Pancreas (tissue), 10 donors: Measurements from ENCODE around the gene PRTG. TPM values are rescaled to one million over a fixed set of nuclear protein-coding genes. Genes with fewer than 3 reads are reported as not detected.

Experiments used
- ATAC-seq, 4 donors: fragments of 200-7000 bp; cut with Tn5 transposase; one replicate each; pipeline versions ENCODE4 v1.8.0 to v1.9.1; 2020; ENCODE audit warnings: mild to moderate bottlenecking in 4 of 4, moderate library complexity in 4 of 4
- DNase-seq, 6 donors: peaks; one replicate each; pipeline ENCODE4 v3.0.0-alpha.2; 2020
- FAIRE-seq: peaks from 2 replicates; lab custom pipeline; 2012; peaks lifted over from hg19 to GRCh38; lab: Jason Lieb, UNC
- H3K27ac ChIP-seq, 4 donors: fragments of 200-600 bp; sonication (generic); 1 replicate in 3 of 4; 2 replicates in 1 of 4; pipeline versions ENCODE4 v1.5.0 to v1.8.0; 2020
- H3K27me3 ChIP-seq, 4 donors: fragments of 200-600 bp; one replicate each; pipeline ENCODE4 v1.8.0; 2021
- H3K36me3 ChIP-seq, 3 donors: fragments of 200-600 bp; sonication (generic) in 1 of 3; one replicate each; pipeline versions ENCODE4 v1.5.0 to v1.8.0; 2020 to 2021
- H3K4me1 ChIP-seq, 3 donors: fragments of 200-600 bp; one replicate each; pipeline ENCODE4 v1.8.0; 2021
- H3K4me3 ChIP-seq, 4 donors: fragments of 200-600 bp; sonication (generic) in 2 of 4; one replicate each; pipeline versions ENCODE4 v1.5.0 to v1.8.0; 2020 to 2021
- H3K9me3 ChIP-seq, 4 donors: fragments of 200-600 bp; one replicate each; pipeline ENCODE4 v1.8.0; 2021
- WGBS, 2 donors: extraction: QIAGEN DNeasy Blood & Tissue Kit; methylation state at CpG; one replicate each; pipeline ENCODE4 v1.1.7; 2013; 5-methylcytosine and 5-hydroxymethylcytosine counted together
- intact Hi-C, 3 donors: fragments of 100-400 bp; cut with DNase I; formaldehyde crosslinking; loops; one replicate each; pipeline versions ENCODE4 v1.11.1 to v1.14.2; 2022
- polyA plus RNA-seq, 2 donors: library from polyadenylated mRNA; stranded (reverse); fragments of 200-250 nt; gene quantifications; one replicate each; pipeline ENCODE4 v1.2.3, GENCODE V29; 2013
- total RNA-seq, 6 donors: library from RNA; stranded (reverse); fragmentation: NEBNext Ultra II Directional in 4 of 6; extraction: Animal tissue kit (Norgen Biotek cat#: 25700) in 4 of 6; gene quantifications; one replicate each; pipeline versions ENCODE4 v1.2.1 to v1.2.4, GENCODE V29; 2021 to 2023
- TF ChIP-seq, protein P1 (sequence below), 4 donors: fragments of 200-600 bp; sonication (generic) in 3 of 4; IDR thresholded peaks; one replicate each; pipeline versions ENCODE4 v1.5.0 to v1.8.0; 2021; ENCODE audit warnings: antibody characterized with exemption in 4 of 4
- donor health status: healthy with polysubstance abuse.
- donor health status: DM: no; HTN: no; CAD: no; lungs with moderate emphysema.
- donor health status: DM: no; HTN: no; CAD: no.
- donor health status: control.
- donor health status: control.
- donor health status: Bipolar disorder and iron deficiency.
- donor health status: DM: yes; HTN: yes; CAD: no.
- donor health status: DM: no; HTN: no; CAD: no.
- donor health status: DM: no; HTN: no; CAD: no.
- donor health status: DM: yes; HTN: yes; CAD: no.

The PRTG gene, protein sequence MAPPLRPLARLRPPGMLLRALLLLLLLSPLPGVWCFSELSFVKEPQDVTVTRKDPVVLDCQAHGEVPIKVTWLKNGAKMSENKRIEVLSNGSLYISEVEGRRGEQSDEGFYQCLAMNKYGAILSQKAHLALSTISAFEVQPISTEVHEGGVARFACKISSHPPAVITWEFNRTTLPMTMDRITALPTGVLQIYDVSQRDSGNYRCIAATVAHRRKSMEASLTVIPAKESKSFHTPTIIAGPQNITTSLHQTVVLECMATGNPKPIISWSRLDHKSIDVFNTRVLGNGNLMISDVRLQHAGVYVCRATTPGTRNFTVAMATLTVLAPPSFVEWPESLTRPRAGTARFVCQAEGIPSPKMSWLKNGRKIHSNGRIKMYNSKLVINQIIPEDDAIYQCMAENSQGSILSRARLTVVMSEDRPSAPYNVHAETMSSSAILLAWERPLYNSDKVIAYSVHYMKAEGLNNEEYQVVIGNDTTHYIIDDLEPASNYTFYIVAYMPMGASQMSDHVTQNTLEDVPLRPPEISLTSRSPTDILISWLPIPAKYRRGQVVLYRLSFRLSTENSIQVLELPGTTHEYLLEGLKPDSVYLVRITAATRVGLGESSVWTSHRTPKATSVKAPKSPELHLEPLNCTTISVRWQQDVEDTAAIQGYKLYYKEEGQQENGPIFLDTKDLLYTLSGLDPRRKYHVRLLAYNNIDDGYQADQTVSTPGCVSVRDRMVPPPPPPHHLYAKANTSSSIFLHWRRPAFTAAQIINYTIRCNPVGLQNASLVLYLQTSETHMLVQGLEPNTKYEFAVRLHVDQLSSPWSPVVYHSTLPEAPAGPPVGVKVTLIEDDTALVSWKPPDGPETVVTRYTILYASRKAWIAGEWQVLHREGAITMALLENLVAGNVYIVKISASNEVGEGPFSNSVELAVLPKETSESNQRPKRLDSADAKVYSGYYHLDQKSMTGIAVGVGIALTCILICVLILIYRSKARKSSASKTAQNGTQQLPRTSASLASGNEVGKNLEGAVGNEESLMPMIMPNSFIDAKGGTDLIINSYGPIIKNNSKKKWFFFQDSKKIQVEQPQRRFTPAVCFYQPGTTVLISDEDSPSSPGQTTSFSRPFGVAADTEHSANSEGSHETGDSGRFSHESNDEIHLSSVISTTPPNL
- total RNA-seq: under 1 TPM; 0.05 to 0.35 (median 0.24) TPM
- polyA plus RNA-seq: under 1 TPM; 0.07 to 0.08 TPM

DNA sequence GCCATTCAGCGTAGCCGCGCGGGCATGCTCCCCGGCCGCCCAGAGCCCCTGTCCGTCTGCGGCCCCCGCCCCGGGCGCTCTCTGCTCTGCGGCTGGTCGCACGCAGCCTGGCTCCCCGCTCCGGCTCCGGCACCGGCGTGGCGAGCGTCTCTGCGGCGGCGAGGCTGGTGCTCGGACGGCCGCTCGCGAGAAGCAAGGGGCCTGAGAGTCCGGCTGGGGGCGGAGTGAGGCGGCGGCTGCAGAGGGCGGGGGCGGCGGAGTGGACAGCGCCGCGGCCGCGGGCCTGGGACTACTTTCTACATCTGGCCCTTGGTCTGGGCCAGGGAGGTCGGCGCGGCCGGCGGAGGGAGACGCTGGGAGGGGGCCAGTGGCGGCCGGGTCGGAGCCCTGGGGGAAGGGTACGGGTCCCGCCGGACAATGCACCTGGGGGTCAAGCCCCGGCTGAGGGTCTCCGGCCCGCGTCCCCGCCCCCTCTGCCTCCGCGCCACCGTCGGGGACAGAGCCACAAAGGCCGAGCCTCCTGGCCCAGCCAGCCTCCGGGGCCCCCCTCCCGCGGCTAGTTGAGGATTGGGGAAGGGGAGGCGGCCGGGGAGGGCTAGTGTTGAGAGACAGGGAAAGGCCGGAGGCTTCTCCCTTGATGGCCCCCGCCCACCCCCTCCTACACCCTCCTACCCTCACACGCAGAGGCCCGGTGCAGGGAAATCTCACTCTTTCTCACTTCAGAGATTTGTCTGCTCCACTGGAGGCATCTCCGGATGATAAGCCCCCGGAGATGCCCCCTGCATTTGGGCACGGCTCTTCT is at the start of gene PRTG:
PRTG (minus strand) TSS at position 226 of the 802 bp plus-strand sequence; CDS start at position 5, 221 bp downstream.
- peaks cover 0 to 29% (median 3%) of the 10 kb centered on the region in 4 donors for H3K27me3 ChIP-seq
- FAIRE-seq (no peak), DNase-seq (peak; percentile 17 to 76 (median 38)), ATAC-seq (peak; percentile 85 to 91 (median 89))
- no peaks in the 10 kb centered on the region for H3K36me3 ChIP-seq
- TF ChIP-seq, protein P1, sequence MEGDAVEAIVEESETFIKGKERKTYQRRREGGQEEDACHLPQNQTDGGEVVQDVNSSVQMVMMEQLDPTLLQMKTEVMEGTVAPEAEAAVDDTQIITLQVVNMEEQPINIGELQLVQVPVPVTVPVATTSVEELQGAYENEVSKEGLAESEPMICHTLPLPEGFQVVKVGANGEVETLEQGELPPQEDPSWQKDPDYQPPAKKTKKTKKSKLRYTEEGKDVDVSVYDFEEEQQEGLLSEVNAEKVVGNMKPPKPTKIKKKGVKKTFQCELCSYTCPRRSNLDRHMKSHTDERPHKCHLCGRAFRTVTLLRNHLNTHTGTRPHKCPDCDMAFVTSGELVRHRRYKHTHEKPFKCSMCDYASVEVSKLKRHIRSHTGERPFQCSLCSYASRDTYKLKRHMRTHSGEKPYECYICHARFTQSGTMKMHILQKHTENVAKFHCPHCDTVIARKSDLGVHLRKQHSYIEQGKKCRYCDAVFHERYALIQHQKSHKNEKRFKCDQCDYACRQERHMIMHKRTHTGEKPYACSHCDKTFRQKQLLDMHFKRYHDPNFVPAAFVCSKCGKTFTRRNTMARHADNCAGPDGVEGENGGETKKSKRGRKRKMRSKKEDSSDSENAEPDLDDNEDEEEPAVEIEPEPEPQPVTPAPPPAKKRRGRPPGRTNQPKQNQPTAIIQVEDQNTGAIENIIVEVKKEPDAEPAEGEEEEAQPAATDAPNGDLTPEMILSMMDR (IDR thresholded peaks at IDR 0.05): no peak
- no peaks in the 10 kb centered on the region for H3K9me3 ChIP-seq
- H3K4me3 ChIP-seq: peak within 1 kb of the TSS; percentile 36 to 75 (median 54)
- no peaks in the 10 kb centered on the region for H3K4me1 ChIP-seq
- no peak within 1 kb of the TSS for H3K27ac ChIP-seq
- WGBS, 2 donors: 2% methylated on average over 54 to 75 of the region's 75 CpGs
- intact Hi-C loops: no loop called here

DNA sequence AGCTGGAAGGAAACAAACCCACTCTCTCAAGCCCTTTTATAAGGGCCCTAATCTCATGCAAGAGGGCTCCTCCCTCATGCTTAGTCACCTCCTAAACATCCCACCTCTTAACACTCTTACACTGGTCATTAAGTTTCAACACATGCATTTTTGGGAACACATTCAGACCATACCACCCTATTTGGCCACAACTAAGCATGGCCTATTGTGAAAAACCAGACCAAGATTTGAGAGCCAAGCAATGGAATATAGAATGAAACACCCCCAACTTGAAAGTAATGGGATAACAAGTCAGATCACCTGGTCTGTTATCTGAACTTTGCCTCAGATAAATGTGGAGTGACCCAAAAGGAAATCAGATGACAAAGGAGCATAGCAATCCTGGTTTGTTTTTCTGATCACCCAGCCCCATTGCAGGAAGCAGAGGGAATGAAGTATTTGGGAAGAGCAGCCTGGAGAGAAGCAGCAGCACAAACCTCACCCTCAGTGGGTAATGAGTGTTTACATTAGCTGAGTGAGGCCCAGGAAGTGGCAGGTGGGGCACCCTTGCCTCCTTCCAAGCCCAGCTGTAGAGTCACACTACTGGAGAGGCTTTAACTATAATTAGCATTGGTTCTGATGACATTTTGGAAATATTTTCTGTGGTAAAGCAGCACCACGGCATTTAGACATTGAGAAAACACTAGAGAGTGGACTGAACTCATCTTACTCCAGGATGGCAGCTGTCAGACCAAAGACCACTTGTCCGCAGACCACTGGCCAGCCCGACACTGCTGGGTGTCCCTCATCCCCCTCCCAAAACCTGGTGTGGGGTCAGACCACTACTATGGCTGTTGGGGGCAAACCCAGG is 48.8 kb upstream of the PRTG start:
- FAIRE-seq (no peak), ATAC-seq (no peak), DNase-seq (no peak)
- H3K27me3 ChIP-seq: no peaks in the 10 kb centered on the region
- H3K4me1 ChIP-seq: no peaks in the 10 kb centered on the region
- H3K4me3 ChIP-seq: no peak overlapping the region
- TF ChIP-seq, protein P1 (IDR thresholded peaks at IDR 0.05): no peak
- intact Hi-C loops: no loop called here
- H3K36me3 ChIP-seq: no peaks in the 10 kb centered on the region
- 64 to 81% methylated on average over 3 of the region's 3 CpGs for WGBS, 2 donors
- no peaks in the 10 kb centered on the region for H3K9me3 ChIP-seq
- no peak overlapping the region for H3K27ac ChIP-seq

DNA sequence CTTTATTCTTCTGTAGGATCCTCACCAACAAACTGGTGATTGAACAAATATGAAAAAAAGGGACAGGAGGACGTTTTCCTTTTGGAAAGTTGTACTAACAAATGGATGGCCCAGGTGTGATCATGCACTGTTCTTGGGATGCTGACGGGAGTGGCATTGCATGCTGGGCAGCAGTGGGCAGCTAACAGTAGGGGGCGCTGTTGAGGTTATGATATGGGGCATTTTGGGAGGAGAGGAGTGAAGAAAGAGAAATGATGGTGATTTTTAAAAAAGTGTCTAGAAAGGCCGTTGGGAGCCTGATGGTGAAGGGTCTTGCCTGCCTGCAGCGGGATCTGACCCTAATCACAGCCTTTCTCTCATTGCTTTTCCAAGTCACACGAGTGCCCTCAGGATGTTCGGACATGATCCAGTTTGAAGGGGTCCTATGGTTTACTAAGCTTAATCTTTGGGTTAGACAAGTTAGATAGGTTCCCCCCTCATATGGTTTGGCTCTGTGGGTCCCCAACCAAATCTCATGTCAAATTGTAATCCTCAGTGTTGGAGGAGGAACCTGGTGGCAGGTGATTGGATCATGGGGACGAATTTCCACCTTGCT is 46.2 kb upstream of the PRTG start:
- Histone ChIP-seq H3K36me3 (no peaks in the 10 kb centered on the region), H3K9me3 (no peaks in the 10 kb centered on the region), H3K27me3 (no peaks in the 10 kb centered on the region), H3K27ac (no peak overlapping the region), H3K4me3 (no peak overlapping the region), H3K4me1 (no peaks in the 10 kb centered on the region)
- 70 to 71% methylated on average over 8 of the region's 8 CpGs for WGBS, 2 donors
- DNase-seq: no peak
- FAIRE-seq: no peak
- TF ChIP-seq, protein P1 (IDR thresholded peaks at IDR 0.05): peak in 1 of 4 donors; percentile 22
- no peak for ATAC-seq
- intact Hi-C loops: no loop called here
